Measurements from ENCODE around the gene RASGRP2. TPM values are rescaled to one million over a fixed set of nuclear protein-coding genes. Genes with fewer than 3 reads are reported as not detected.

Gene RASGRP2
- total RNA-seq, 1 donor from 2014 or later, result 11.7 TPM

DNA sequence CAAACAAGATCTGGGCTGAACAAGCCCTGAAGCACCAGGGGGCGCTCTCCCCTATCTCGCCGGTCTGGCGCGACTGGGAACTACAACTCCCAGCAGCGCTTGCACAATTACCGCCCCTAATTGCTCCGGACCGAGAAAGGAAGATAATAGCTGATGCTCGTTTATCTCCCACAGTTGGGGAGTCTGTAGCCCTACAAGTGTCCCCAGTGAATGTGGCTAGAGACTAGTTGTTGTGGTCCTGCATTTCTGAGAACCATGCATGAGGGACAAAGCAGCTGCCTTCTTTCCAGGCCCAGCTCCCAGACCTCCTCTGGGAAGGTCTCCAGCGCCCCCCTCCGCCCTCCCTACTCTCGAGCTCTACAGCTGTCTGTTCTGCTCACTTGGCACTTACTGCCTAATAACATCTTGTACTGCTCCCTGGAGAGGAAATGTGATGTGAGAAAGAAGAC lies 55.4 kb downstream of the RASGRP2 start:
- peak; percentile 95 for DNase-seq (ENCODE audit: extremely low spot score, unreplicated experiment)
- no peaks in the 10 kb centered on the region for H3K36me3 Mint-ChIP-seq
- H3K9me3 Mint-ChIP-seq, result no peaks in the 10 kb centered on the region
- H3K4me1 Mint-ChIP-seq (ENCODE audit: unreplicated experiment), result peaks cover 23% of the 10 kb centered on the region
- TF ChIP-seq, protein P1, sequence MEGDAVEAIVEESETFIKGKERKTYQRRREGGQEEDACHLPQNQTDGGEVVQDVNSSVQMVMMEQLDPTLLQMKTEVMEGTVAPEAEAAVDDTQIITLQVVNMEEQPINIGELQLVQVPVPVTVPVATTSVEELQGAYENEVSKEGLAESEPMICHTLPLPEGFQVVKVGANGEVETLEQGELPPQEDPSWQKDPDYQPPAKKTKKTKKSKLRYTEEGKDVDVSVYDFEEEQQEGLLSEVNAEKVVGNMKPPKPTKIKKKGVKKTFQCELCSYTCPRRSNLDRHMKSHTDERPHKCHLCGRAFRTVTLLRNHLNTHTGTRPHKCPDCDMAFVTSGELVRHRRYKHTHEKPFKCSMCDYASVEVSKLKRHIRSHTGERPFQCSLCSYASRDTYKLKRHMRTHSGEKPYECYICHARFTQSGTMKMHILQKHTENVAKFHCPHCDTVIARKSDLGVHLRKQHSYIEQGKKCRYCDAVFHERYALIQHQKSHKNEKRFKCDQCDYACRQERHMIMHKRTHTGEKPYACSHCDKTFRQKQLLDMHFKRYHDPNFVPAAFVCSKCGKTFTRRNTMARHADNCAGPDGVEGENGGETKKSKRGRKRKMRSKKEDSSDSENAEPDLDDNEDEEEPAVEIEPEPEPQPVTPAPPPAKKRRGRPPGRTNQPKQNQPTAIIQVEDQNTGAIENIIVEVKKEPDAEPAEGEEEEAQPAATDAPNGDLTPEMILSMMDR (conservative IDR thresholded peaks at IDR 0.05), result peak; percentile 99
- peak overlapping the region; percentile 71 for H3K27ac Mint-ChIP-seq
- H3K27me3 Mint-ChIP-seq, result peaks cover 52% of the 10 kb centered on the region
- peak overlapping the region; percentile 91 for H3K4me3 Mint-ChIP-seq

DNA sequence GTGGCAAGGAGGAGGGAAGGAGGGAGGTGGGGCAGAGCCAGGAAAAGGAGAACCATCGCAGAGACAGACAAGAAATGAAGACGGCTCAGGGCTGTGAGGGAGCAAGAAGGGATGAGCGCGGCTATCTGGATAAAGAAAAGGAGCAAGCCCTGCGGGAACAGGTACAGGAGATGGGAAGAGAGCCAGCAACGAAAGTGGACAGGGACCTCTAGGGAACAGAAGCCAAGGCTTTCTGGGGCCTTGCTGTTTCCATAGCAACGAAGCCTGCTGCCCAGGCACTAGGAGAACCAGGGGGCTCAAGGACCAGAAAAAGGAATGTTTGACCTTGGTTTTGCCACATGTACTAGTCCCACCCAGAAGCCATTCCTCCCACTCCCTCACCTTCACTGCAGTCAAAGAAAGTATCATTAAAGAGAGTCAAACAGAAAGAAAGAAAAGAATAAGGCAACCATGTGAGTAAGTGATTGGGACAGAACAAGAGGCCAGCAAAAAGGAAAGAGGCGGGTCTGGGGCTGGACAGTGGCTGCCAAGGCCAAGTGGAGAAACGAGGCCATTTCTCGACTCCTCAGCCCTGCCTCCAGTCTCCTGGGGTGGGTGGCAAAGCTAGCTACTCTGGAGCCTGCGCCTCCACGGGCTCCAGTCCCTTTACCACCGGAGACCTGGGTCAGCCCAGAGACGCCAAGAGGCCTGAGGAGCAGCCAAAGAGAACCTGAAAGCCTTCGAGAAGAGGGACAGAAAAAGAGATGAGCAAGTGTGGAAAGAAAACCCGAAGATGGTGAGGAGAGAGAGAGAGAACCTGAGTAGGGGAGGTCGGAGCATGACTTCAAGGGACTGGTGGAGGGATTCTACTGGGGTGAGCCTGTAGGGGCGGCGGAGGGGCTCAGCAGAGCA lies 56.1 kb downstream of the RASGRP2 start:
- Mint-ChIP-seq H3K4me3 (peak overlapping the region; percentile 91), H3K27ac (peak overlapping the region; percentile 71), H3K9me3 (no peaks in the 10 kb centered on the region), H3K27me3 (peaks cover 48% of the 10 kb centered on the region), H3K36me3 (no peaks in the 10 kb centered on the region), H3K4me1 (ENCODE audit: unreplicated experiment) (peaks cover 19% of the 10 kb centered on the region)
- DNase-seq (ENCODE audit: extremely low spot score, unreplicated experiment), result no peak
- TF ChIP-seq, protein P1 (conservative IDR thresholded peaks at IDR 0.05), result no peak

DNA sequence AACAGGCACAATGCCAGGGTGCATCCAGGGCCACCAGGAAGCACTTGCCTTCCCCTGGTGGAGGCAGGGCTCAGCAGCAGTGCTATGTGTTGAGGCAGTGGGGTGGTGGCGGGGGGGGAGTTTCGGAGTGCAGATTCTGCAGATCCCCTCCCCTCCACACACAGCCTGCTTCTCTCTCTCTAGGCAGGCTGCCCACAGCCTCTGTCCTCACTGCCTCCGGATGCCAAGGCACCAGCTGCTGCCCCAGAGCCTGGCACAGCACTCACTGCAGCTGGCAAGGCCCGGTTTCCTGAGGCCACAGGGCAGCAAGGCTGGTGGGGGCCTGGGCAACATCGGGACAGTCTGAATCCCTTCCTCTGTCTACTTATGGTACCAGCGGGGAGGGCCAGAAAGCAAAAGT lies 56.7 kb downstream of the RASGRP2 start:
- no peaks in the 10 kb centered on the region for H3K9me3 Mint-ChIP-seq
- TF ChIP-seq, protein P1 (conservative IDR thresholded peaks at IDR 0.05), result no peak

GRCh38 chr11:64686466-64687170 lies 57.3 kb downstream of the RASGRP2 start:
- Mint-ChIP-seq H3K4me1 (ENCODE audit: unreplicated experiment) (peaks cover 17% of the 10 kb centered on the region), H3K36me3 (no peaks in the 10 kb centered on the region), H3K4me3 (no peak overlapping the region), H3K9me3 (no peaks in the 10 kb centered on the region), H3K27me3 (peaks cover 42% of the 10 kb centered on the region), H3K27ac (no peak overlapping the region)
- TF ChIP-seq, protein P1 (conservative IDR thresholded peaks at IDR 0.05), result no peak
- no peak for DNase-seq (ENCODE audit: extremely low spot score, unreplicated experiment)

More for the DNA sequence above, 56.7 kb downstream of the RASGRP2 start:
- no peak overlapping the region for H3K27ac Mint-ChIP-seq
- no peaks in the 10 kb centered on the region for H3K36me3 Mint-ChIP-seq
- H3K4me3 Mint-ChIP-seq, result no peak overlapping the region
- H3K27me3 Mint-ChIP-seq, result peaks cover 47% of the 10 kb centered on the region
- H3K4me1 Mint-ChIP-seq (ENCODE audit: unreplicated experiment), result peaks cover 17% of the 10 kb centered on the region
- no peak for DNase-seq (ENCODE audit: extremely low spot score, unreplicated experiment)

GRCh38 chr11:64685536-64685935 lies 58.4 kb downstream of the RASGRP2 start:
- H3K36me3 Mint-ChIP-seq, result no peaks in the 10 kb centered on the region
- no peak for DNase-seq (ENCODE audit: extremely low spot score, unreplicated experiment)
- TF ChIP-seq, protein P1 (conservative IDR thresholded peaks at IDR 0.05), result no peak
- peaks cover 38% of the 10 kb centered on the region for H3K27me3 Mint-ChIP-seq
- no peak overlapping the region for H3K27ac Mint-ChIP-seq
- no peak overlapping the region for H3K4me3 Mint-ChIP-seq
- H3K4me1 Mint-ChIP-seq (ENCODE audit: unreplicated experiment), result peaks cover 17% of the 10 kb centered on the region
- no peaks in the 10 kb centered on the region for H3K9me3 Mint-ChIP-seq
